Activated naive CD4-positive, alpha-beta T cell treated with Interleukin-2 at 50 U/mL for 16 hours (primary cell): Measurements from ENCODE around the gene TEF.

ENCODE experiments used
- DNase-seq: peaks from one replicate; pipeline ENCODE4 v3.0.0-alpha.2; 2020

TEF gene, protein sequence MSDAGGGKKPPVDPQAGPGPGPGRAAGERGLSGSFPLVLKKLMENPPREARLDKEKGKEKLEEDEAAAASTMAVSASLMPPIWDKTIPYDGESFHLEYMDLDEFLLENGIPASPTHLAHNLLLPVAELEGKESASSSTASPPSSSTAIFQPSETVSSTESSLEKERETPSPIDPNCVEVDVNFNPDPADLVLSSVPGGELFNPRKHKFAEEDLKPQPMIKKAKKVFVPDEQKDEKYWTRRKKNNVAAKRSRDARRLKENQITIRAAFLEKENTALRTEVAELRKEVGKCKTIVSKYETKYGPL

DNA sequence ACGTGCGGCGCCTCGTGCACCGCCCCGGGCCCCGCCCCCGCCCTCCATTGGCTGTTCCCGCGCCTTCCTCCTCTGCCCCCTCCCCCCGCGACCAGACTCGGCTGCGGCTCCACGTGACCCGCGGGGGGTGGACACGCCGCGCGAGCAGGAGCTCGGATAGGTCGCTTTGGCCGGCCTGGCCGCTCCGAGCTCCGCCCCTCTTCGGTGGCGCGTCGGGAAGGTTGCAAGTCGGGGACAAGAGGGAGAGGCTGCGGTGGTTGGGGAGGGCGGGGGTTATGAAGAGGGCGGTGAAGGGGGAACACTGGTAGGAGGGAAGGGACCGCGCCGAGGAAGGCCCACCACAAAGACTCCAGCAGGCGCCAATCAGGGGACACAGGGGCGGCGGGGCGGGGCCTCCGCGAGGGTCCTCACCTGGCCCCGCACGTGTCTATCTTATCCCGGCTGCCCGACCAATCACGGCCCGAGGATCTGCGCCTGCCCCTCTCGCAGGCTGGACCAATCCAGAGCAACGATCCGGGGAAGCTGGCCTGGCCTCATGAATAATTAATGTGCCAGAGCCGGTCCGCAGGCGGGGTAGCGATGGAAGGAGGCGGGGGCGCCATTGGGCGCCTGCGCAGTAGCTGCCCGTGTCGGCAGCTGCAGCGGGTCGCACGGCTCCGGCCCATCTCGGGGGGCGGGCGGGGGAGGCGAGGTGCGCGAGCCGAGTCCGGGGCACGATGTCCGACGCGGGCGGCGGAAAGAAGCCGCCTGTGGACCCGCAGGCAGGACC is at the start of gene TEF:
Gene TEF (plus strand): TSS at position 614 of the 769 bp plus-strand sequence. CDS start 103 bp downstream, at position 717.
- peak; percentile 97 for DNase-seq

DNA sequence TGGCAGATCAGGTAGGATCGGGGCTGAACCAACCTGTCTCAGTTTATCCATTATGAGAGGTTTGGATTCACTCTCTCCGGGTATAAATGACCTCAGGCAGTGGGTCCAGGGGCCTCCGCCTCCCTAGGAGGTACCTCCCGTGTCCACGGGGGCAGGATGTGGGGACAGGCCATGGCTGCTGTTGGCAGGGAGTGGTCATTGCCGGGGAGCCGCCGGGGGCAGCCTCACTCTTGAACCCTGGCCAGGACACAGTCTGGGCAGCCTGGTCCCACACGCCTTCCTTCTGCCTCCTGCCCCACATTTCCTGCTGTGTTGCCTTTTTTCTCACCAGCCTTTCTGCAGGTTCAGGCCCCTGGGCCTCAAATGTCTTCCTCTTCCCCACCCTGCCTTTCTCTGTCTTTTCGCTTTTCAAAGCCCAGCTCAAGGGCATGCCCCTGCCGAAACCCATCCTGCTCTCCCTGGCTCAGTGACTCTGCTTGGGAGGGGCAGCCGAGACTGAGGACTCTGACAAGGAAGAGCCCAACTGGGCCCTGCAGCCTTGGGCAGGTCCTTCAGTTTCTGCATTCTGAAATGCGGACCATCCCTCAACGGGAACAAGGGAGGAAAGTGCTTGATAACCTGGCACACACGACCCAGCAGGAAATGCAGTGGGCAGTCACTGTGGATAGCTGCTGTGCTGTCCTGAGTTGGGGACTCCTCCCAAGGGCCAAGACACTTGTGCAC is 49.4 kb upstream of the TEF start:
- no peak for DNase-seq

DNA sequence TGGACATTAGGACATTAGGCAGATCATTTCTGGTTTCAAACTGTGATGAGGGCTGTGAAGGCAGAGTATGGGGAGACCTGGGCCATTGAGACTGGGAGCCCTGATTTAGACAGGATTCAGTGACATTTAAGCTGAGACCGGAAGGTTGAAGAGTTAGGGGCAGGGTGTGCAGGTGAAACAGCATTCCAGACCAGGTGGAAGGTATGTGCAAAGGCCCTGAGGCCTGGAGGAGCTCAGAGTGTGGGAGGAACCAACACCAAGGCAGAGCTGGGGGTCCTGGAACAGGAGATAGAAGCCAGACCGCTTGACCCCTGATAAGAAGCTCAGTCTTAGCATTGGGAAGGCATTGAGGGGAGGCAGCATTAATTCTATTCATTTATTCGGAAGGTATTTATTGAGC is 47.9 kb upstream of the TEF start:
- DNase-seq: no peak

DNA sequence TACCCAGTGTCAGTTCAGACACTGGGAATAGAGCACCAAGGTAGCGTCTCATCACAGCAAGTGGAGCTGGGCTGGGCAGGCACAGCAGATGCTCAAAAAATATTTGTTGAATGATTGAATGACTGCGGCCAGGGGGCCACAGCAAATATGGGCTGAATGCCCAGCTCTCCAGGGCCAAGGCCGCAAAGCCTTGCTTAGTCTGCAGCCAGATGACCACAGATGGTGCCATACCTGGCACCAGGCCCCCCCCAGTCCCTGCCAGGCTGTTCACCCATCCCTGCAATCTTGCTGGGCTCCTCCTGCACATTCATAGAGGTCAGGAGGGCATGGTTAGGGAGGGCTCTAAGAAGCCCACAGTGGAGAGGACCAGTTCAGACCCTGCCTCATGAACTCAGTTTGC is 47.5 kb upstream of the TEF start:
- no peak for DNase-seq

DNA sequence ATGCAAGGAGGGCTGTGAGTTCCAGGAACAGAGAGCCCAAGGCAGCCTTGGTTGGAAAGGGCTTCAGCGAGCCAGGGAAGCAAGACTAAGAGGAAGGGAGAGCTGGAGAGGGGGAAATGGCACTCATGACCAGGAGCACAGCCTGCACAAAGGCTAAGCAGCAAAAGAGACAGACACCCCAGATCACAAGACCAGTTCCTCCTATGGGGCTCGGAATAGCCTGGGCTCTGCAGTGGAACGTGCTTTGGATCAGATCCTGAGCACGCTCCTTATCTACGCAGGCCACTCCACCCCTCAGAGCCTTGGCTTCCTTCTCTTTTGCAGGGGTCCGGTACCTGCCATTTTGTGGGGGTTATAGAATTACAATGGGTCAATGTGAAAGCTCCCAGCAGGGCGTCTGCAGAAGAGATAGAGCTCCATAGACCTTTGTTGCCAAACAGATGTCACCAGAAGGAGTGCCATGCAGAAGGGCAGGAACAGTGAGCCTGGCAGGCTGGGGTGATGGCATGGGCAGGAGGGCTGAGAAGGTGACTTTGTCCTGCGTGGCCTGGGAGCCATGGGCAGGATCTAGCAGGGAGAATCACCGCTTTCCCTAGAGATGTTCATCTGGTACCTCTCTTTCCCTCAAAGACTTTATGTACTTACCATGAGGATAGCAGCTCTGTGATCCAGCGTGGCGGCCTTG is 46.6 kb upstream of the TEF start:
- DNase-seq: no peak

DNA sequence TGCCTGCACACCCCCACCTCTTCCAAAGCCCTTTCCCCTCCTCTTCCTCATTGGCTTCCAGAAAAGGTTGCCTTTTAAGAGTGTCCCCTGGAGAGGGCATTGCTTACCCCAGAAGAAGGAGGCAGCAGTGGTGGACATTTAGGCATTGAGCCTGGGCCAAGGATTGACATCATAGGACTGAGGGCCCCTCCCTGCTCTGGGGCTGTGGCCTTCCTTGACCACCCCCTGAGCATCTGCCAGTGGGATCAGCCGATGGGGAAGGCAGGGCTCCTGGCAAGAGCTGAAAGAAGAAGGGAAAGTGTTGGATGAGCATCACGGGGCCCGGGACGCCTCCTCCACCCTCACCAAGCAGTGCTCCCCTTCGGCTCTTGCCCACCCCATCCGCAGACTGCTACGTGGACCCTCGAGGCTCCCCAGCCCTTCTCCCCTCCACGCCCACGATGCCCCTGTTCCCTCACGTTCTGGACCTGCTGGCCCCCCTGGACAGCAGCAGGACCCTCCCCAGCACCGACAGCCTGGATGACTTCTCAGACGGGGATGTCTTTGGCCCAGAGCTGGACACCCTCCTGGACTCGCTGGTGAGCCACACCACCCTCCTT is 43.0 kb upstream of the TEF start:
- no peak for DNase-seq

DNA sequence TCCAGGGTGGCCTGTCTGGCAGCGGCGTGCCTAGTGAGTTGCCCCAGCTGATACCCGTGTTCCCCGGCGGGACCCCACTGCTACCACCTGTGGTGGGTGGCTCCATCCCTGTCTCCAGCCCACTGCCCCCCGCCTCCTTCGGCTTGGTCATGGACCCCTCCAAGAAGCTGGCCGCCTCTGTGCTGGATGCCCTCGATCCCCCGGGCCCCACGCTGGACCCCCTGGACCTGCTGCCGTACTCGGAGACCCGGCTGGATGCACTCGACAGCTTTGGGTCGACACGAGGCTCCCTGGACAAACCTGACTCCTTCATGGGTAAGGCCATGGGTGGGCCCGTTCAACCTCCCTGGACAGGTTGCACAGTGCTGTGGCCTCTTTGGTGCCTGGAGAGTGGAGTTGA is 41.9 kb upstream of the TEF start:
- no peak for DNase-seq

DNA sequence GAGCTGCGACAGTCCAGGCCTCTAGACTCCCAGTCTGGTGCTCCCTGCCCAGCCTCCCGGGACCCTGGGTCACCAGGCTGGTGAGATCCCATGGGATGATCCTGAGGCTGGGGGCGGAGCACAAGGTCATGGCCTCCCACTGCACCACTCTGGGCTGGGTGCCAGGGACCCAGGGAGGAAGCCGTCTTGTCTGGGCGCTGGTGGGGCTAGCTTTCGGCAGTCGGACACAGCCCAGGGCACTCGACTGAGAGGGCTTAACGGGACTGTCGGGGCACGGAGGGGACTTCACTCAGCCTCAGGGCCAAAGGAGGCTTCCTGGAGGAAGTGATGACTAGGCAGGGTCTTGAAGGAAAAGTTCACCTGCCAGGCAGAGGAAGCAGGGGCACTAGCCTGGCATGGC is 41.4 kb upstream of the TEF start:
- DNase-seq: no peak

DNA sequence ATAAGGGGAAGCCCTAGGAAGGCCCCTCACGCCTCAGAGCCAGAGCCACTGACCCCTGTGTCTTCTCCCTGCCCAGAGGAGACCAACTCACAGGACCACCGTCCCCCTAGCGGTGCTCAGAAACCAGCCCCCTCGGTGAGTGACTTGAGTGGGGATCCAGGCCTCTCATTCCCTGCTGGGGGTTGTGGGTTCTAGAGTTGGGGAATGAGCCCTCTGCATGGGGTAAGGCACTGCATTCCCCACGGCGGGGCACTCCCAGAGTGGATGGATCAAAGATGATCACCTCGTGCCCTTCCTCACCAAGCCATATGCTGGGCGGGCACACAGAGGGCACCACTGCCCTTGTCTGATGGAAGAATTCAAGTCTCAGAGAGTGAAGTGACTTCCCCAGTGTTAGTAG is 40.7 kb upstream of the TEF start:
- no peak for DNase-seq

DNA sequence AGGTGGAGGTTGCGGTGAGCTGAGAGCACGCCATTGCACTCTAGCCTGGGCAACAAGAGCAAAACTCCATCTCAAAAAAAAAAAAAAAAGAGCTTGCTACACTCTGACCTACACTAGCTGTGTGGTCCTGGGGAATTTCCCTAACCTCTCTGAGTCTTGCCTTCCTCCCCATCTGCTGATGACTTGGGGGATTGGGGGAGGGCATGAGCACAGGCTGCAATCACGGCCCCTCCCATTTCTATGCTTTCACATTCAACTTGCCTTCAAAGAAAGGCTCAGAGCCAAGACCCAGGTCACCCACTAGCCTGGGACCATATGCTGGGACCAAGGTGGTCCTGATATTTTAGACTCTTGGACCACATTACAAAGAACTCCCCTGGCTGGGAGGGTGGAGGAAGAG is 39.8 kb upstream of the TEF start:
- DNase-seq: no peak

DNA sequence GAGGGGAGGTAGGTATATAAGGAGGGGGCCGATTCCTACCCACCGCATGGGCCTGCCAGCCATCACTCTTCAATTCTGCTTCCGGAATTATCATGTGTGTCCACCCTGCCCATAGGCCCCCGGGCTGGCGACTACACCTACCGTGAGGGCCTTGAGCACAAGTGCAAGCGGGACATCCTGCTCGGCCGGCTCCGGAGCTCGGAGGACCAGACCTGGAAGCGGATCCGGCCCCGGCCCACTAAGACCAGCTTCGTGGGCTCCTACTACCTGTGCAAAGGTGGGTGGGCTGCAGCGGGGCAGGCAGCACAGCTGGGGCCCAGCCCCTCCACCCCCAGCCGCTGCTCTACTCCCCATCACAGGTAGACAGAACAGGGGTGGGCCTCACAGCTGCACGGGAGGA is 38.4 kb upstream of the TEF start:
- DNase-seq: no peak

DNA sequence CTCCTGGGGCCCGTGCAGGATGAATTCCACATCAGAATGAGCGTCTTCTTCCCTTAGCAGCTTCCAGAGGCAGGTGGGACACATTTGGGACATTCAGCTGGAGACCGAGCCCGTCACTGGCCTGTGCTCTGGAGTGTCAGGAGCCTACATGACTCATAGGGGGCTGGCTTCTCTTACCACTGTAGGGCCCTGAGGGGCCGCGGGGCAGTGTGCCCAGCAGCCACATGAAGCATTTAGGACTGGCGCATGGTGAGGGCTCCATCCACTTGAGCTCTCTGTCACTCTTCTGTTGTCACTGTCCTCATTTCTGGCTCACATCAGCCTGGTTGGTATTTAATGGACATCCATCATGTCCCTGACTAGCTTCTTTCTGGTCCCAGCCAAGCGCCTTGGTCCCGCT is 38.0 kb upstream of the TEF start:
- DNase-seq: no peak

DNA sequence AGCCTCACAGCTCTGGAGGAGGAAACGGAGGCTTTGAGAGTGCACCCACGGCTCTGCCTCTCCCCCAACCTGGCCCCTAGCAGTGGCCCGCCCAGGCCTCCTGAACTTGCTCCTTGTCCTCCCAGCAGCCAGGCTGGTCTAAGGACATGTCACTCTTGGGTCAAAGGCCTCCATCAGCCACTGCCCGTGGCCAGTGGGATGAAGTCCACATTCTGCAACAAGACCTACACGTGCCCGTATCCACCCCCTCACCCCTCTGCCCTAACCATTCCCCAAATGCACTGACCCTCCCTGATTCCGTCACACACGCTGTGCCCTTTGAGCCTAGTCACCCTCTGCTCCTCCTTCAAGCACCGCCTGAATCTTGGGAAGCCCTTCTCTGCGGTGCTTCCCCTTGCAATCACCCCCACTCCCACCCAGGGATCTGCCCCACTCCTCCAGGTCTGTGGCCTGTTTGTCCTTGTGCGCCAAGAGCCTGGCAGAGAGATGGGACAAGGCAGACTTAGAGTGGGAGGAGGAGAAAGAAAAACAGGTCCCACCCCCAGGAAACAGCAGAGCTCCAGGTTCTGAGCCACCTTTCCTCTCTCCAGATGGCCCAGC is 37.5 kb upstream of the TEF start:
- DNase-seq: no peak

DNA sequence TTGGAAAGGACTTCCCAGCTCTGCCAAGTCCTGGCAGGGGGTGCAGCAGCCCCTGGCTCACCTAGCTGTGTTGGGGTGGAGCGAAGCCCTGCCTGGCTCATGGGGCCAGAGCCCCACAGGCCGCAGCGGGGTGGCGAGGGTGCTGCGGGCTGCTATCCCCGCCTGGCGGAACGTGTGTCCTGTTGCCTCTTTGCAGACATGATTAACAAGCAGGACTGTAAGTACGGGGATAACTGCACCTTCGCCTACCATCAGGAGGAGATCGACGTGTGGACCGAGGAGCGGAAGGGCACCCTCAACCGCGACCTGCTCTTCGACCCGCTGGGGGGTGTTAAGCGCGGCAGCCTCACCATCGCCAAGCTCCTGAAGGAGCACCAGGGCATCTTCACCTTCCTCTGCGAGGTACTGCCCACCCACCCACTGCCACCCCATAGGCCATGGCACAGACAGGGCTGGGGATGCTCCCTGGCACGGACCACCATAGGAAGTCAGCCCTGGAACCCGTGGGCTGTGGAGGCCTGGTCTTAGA is 35.9 kb upstream of the TEF start:
- no peak for DNase-seq

DNA sequence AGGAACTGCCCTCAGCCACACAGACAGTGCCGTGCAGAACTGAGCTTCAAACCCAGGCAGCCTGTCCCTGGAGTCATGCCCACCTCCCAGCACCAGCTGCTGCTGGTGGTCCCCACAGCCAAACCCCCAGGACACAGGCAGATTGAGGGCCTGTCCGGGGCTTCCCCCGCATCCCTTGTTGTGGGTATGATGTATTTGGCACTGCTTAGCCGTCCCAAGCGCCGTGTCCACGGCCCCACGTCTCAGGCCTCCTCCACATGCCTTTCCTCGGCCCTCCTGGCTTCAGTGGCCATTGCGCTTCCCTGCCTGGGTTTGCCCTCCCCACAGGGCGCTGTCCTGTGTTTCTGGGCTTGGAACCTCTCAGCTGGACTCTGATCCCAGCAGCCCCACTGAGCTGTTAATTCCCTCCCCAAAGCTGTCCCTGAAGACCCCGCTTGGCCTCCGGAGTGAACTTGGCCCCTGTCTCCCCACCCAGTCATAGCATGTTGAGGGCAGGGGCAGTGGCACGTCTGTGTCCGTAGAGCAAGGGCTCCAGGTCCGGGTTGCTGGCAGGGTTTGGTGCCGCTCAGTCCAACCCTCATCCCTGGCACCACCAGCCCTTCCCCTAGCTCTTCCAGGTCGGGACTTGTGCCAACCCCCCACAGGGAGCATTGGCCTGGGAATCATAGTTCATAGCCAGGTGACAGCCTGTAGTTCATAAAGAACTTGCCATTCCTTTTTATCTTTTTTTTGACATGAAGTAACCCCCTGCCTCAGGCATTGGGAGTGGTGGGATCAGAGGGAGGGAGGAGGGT is 34.5 kb upstream of the TEF start:
- DNase-seq: no peak

DNA sequence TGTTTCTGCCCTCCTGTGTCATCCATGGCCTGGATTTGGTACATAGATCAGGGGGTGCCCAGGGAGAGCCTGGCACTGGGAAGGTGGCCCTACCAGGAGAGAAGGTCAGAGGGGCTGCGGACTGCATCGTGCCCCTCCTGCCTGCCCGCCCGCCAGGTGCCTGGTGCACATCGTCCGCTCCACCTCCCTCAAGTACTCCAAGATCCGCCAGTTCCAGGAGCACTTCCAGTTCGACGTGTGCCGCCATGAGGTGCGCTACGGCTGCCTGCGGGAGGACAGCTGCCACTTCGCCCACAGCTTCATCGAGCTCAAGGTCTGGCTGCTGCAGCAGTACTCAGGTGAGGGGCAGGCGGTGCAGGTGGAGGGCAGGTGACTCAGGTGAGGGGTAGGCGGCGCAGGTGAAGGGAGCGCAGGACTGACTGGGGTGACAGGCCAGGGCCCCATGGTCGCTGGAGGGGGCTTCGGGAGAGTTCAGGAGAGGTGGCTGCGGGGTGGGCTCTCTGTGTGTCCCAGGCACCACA is 32.7 kb upstream of the TEF start:
- DNase-seq: no peak

DNA sequence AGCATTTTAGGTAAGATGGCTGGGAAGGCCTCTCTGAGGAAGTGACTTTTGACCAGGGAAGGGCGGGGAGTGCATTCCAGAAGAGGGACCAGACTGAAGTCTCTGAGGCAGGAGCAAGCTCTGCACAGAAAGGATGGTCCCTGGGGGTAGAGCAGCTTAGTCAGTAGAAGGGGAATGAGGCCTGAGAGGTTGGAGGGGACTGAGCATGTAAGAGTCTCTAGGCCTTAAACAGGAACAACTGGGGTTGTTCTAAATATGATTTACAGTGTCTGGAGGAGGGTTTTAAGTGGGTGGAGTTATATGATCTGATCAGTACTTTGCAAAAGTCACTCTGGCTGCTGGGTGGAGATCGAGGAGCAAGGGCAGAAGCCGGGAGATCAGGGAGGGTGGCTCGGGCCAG is 31.7 kb upstream of the TEF start:
- DNase-seq: no peak

DNA sequence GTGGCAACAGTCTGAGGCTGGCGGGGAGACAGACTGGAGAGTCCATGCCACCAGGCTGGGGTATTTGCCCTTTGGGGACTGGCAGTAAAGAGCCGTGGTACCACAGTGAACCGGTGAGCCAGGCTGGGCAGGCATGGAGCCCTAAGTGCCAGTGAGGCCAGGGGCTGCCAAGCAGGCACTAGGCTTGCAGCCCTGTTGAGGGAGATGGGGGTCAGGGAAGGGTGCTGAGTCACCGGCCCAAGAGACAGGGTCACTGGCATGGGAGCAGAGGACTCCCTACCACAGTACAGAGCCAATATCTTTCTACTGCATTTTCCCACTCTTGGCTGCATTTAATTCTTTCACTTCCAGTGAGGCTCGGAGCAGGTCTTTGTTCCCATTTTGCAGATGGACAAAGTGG is 30.7 kb upstream of the TEF start:
- DNase-seq: no peak

DNA sequence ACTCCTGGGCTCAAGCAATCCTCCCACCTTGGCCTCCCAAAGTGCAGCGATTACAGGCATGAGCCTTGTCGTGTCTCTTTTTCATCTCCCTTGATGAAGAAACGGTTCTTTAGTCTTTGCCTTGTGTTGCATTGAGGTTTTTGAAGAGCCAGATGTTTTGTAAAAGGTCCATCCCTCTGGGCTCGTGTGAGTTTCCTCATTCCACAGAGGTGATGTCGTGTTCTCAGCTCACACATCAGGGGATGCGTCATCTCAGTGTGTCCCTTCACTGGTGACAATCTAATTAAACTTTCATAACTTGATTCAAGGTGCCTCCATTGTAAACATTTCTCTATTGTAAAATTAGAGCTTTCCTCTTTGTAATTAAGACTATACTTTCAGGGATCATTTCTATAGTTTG is 29.7 kb upstream of the TEF start:
- no peak for DNase-seq

DNA sequence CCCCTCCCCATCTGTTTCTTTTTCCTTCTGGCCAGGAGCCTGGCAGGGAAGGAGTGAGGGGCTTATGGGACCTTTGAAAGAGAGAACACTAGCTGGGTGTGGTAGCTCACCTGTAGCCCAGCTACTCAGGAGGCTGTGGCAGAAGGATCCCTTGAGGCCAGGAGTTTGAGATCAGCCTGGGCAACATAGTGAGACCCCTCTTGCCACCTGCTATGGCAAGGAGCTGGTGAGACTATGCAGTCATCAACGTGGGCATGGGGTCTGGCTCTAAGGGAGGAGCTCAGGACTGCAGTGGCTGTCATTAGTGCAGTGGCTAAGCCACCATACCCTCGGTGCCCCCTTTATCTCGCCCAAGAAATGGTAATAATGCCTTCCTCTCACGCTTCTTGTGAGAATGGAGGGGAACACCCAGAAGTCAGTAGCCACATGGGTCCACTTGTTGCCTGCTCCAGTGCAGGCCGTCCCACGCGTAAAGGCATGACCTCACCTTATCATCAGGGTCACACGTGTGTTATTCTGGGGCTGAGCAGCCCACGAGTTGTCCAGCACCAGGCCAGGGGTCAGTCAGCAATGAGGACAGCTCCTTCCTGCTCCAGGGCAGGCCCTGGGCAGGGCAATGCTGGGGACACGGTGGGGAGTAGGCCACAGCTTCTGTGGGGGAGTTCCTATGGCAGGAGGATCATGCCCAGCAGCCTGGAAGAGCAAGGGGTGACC is 27.7 kb upstream of the TEF start:
- DNase-seq: no peak

DNA sequence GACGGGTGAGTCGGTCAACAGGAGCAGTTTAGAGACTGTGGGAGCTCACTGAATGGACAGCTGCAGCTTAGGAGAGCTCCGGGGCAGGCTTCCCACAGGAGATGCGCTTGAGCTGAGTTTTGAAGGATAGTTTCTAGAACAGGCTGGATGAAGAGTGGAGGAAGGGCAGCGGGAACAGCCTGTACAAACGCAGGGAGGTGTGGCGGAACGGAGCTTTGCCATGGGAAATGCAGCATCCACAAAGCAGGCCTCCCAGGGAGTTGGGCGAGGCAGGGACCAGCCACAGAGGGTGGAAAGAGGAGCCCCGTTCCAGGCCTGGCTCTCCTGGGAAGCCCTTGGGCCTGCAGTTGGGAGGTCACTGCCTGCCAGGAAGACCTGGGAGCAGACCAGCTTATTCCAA is 26.8 kb upstream of the TEF start:
- DNase-seq: no peak
